GM12891 (cell line): ENCODE measurements around the gene HOXD8.
A peak's percentile ranks its signal among the peaks of the same experiment; 100 is the strongest.

Source experiments
- DNase-seq: peaks from one replicate; pipeline ENCODE4 v3.0.0; 2011; ENCODE audit warnings: low spot score; ENCODE audit not compliant: insufficient read length
- FAIRE-seq: peaks from 2 replicates; lab custom pipeline; 2011; peaks lifted over from hg19 to GRCh38; lab: Jason Lieb, UNC
- PAX5 ChIP-seq: IDR thresholded peaks from 2 replicates; pipeline ENCODE4 v1.6.1; 2011; ENCODE audit warnings: low read length, moderate library complexity, mild to moderate bottlenecking; ENCODE audit not compliant: insufficient read depth, severe bottlenecking
- POLR2A ChIP-seq: IDR thresholded peaks from 2 replicates; pipeline ENCODE4 v1.6.1; 2011; ENCODE audit warnings: low read depth, low read length, control low read depth
- POLR2AphosphoS5 ChIP-seq: IDR thresholded peaks from 2 replicates; pipeline ENCODE4 v1.6.1; 2011; ENCODE audit warnings: low read depth, low read length, control low read depth
- POU2F2 ChIP-seq: IDR thresholded peaks from 2 replicates; pipeline ENCODE4 v1.6.1; 2011; ENCODE audit warnings: low read depth, mild to moderate bottlenecking, control low read depth, low read length, moderate library complexity
- SPI1 ChIP-seq: IDR thresholded peaks from 2 replicates; pipeline ENCODE4 v1.6.1; 2011; ENCODE audit warnings: low read depth, low read length, control low read depth
- TAF1 ChIP-seq: IDR thresholded peaks from 2 replicates; pipeline ENCODE4 v1.6.1; 2011; ENCODE audit warnings: low read depth, low read length, control low read depth

The HOXD8 gene

GRCh38 chr2:176096986-176097819, 32.3 kb upstream of the HOXD8 start:
- DNase-seq (peak; percentile 76), FAIRE-seq (peak; percentile 23)
- TF ChIP-seq SPI1 (no peak; the same call in 1 of the 2 replicates), PAX5 (no peak), POLR2AphosphoS5 (no peak), TAF1 (no peak), POLR2A (no peak), POU2F2 (no peak)

- no peak for FAIRE-seq
- no peak for DNase-seq
These were observed 31.6 kb upstream of the HOXD8 start for GRCh38 chr2:176097820-176098365.

GRCh38 chr2:176098366-176099158, 30.9 kb upstream of the HOXD8 start:
- FAIRE-seq (no peak), DNase-seq (no peak)
- TF ChIP-seq SPI1 (no peak), POLR2AphosphoS5 (no peak), PAX5 (no peak), TAF1 (no peak), POLR2A (no peak), POU2F2 (no peak)

More at GRCh38 chr2:176097820-176098365, 31.6 kb upstream of the HOXD8 start:
- TF ChIP-seq PAX5 = no peak
- no peak for TF ChIP-seq POU2F2
- TF ChIP-seq POLR2A = no peak
- no peak for TF ChIP-seq SPI1
- no peak for TF ChIP-seq POLR2AphosphoS5
- no peak for TF ChIP-seq TAF1

GRCh38 chr2:176099159-176099727, 30.3 kb upstream of the HOXD8 start:
- TF ChIP-seq POLR2AphosphoS5 (no peak), TAF1 (no peak), SPI1 (no peak), POLR2A (no peak), PAX5 (no peak), POU2F2 (no peak)
- no peak for DNase-seq
- FAIRE-seq = no peak

- no peak for DNase-seq
- TF ChIP-seq POU2F2 = no peak
- TF ChIP-seq POLR2AphosphoS5 = no peak
- no peak for FAIRE-seq
These were observed 29.6 kb upstream of the HOXD8 start, which contains the start of gene HOXD12 for GRCh38 chr2:176099728-176100546. Gene HOXD12 (plus strand): TSS chr2:176099795. CDS start chr2:176099802, 7 bp downstream.

- no peak for DNase-seq
- TF ChIP-seq POU2F2 (no peak), POLR2A (no peak), SPI1 (no peak), PAX5 (no peak), TAF1 (no peak), POLR2AphosphoS5 (no peak)
- no peak for FAIRE-seq
These were observed 28.9 kb upstream of the HOXD8 start for GRCh38 chr2:176100547-176101140.

- FAIRE-seq (no peak), DNase-seq (no peak)
- TF ChIP-seq POLR2AphosphoS5 (no peak), PAX5 (no peak), SPI1 (no peak), POU2F2 (no peak), POLR2A (no peak), TAF1 (no peak)
These were observed 28.2 kb upstream of the HOXD8 start for GRCh38 chr2:176101216-176101830.

- DNase-seq (no peak), FAIRE-seq (no peak)
- TF ChIP-seq TAF1 (no peak), SPI1 (no peak), POU2F2 (no peak), POLR2A (no peak)
These were observed 27.7 kb upstream of the HOXD8 start for GRCh38 chr2:176101842-176102241.

GRCh38 chr2:176102309-176102866, 27.1 kb upstream of the HOXD8 start:
- TF ChIP-seq SPI1 = no peak
- TF ChIP-seq POLR2AphosphoS5 = no peak
- no peak for TF ChIP-seq TAF1
- TF ChIP-seq POU2F2 = no peak
- no peak for TF ChIP-seq PAX5
- TF ChIP-seq POLR2A = no peak
- DNase-seq (no peak), FAIRE-seq (no peak)
